ENCODE results near the gene SNRPA1.

The SNRPA1 gene

DNA sequence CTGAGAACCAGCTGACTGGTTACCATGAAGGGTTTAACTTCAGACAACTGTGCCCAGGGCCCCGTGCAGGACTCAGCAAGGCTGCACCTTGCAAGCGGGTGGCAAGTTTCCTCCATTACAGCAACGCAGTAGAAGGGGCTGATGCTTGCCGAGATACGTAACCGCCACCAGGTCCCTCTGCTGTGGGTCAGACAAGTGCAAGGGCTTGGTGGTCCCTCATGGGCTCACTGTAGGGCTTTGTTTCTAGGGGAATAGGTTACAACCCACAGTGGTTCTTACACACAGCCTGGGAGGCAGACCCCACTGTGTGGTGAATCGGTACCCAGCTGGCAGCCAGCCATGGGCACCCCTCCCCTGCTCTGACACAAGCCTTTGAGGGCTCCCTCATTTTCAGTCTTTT lies 15.5 kb upstream of the SNRPA1 start:
- TF ChIP-seq, protein P1, sequence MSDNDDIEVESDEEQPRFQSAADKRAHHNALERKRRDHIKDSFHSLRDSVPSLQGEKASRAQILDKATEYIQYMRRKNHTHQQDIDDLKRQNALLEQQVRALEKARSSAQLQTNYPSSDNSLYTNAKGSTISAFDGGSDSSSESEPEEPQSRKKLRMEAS (IDR thresholded peaks at IDR 0.05; ENCODE audit: low read depth, low read length): no peak
- no peak for TF ChIP-seq POLR2A (IDR thresholded peaks at IDR 0.05; ENCODE audit: extremely low read depth, insufficient read length)
- no peak for TF ChIP-seq MYC (IDR thresholded peaks at IDR 0.05; ENCODE audit: low read depth, low read length)
- TF ChIP-seq, protein P2, sequence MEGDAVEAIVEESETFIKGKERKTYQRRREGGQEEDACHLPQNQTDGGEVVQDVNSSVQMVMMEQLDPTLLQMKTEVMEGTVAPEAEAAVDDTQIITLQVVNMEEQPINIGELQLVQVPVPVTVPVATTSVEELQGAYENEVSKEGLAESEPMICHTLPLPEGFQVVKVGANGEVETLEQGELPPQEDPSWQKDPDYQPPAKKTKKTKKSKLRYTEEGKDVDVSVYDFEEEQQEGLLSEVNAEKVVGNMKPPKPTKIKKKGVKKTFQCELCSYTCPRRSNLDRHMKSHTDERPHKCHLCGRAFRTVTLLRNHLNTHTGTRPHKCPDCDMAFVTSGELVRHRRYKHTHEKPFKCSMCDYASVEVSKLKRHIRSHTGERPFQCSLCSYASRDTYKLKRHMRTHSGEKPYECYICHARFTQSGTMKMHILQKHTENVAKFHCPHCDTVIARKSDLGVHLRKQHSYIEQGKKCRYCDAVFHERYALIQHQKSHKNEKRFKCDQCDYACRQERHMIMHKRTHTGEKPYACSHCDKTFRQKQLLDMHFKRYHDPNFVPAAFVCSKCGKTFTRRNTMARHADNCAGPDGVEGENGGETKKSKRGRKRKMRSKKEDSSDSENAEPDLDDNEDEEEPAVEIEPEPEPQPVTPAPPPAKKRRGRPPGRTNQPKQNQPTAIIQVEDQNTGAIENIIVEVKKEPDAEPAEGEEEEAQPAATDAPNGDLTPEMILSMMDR (IDR thresholded peaks at IDR 0.05; ENCODE audit: low read depth, low read length): no peak
- no peak for DNase-seq (ENCODE audit: low read depth)
- no peak overlapping the region for H3K4me3 ChIP-seq (ENCODE audit: low read depth, low read length)

DNA sequence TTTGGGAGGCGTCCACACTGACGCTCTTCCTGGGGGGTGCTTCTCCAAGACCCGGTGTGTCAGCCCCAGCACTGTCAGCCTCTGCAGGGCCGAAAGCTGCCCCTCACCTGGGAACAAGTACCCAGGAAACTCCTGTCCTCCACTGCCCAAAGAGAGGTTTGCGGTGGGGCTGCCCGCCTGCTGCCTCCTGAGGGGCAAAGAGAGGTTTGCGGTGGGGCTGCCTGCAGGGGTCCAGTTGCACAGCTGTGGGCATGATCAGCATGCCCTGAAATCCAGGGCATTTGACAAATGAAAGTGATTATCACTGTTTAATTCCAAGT lies 15.1 kb upstream of the SNRPA1 start:
- H3K4me3 ChIP-seq (ENCODE audit: low read depth, low read length): no peak overlapping the region
- TF ChIP-seq MYC (IDR thresholded peaks at IDR 0.05; ENCODE audit: low read depth, low read length) (no peak), POLR2A (IDR thresholded peaks at IDR 0.05; ENCODE audit: extremely low read depth, insufficient read length) (no peak)
- TF ChIP-seq, protein P1 (IDR thresholded peaks at IDR 0.05; ENCODE audit: low read depth, low read length): no peak
- TF ChIP-seq, protein P2 (IDR thresholded peaks at IDR 0.05; ENCODE audit: low read depth, low read length): no peak

DNA sequence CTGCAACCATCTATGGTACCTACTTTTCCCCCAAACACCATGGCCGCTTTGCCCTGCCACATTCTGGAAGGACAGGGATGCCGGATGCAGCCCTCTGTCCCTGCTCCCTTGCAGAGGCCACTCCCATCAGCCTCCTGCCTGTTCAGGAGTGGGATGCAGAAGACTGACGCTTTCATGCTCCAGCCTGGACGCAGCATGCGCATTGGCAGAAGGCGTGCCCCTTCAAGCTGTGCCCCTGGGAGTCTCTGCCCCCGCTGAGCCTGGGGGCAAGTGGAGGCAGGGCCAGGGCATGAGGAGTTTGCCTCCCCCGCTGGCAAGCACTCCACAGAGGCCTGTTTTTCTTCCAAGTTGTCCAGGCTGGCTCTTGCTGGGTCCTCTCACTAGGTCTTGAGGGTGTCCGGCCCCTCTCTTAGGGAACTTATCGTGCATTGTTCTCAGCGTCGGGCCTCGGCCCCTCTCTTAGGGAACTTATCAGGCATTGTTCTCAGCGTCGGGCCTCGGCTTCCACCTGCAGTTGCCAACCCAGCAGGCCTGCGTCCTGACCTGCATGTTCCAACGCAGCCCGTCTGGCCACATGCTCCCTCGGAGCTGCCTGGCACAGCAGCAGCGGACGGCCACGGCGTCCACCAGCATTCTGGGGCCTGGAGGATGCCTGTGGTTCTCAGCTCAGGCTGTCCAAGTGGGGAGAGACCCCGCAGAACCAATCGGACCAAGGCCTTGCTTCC lies 14.6 kb upstream of the SNRPA1 start:
- TF ChIP-seq, protein P2 (IDR thresholded peaks at IDR 0.05; ENCODE audit: low read depth, low read length): no peak
- no peak for TF ChIP-seq MYC (IDR thresholded peaks at IDR 0.05; ENCODE audit: low read depth, low read length)
- TF ChIP-seq, protein P1 (IDR thresholded peaks at IDR 0.05; ENCODE audit: low read depth, low read length): no peak
- no peak for TF ChIP-seq POLR2A (IDR thresholded peaks at IDR 0.05; ENCODE audit: extremely low read depth, insufficient read length)
- DNase-seq (ENCODE audit: low read depth): no peak
- H3K4me3 ChIP-seq (ENCODE audit: low read depth, low read length): no peak overlapping the region

More for the DNA sequence above, 15.1 kb upstream of the SNRPA1 start:
- DNase-seq (ENCODE audit: low read depth): no peak

DNA sequence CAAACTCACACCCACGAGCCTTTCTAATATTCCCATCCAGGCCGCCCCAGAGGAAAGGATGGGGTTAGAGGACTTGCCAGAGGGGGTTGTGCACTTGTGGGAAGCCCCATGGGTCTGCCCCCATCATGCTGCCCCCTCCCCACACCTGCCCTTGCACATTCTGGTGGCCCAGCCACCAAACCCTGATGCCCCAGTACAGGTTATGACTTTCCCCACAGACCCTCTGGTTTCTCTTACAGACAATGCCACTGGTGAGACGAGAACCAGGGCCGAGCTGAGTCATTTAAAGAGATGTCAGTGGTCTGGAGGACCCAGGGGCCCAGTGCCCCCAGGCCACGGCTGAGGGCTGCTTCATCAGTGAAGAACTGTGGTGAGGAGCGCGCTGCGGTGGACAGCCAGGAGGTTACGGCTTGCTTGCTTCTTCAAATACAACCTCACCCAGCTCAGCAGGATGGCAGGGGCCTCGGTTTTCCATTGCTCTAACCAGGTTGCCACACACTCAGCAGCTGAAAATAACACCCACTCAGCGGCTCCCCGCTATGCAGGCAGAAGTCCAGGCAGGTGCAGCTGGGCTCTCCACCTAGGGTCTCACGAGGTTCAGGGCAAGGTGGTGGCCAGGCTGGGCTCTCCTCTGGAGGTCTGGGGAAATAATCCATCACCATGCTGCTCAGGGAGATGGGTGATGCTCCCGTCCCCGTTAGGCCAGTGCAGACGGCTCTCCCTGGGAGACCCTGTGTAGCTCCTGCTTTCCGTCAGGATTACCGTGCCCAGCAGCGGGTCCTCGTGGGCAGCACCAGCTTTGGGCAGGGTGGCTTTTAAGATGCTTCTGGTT lies 13.8 kb upstream of the SNRPA1 start:
- TF ChIP-seq, protein P2 (IDR thresholded peaks at IDR 0.05; ENCODE audit: low read depth, low read length): no peak
- TF ChIP-seq POLR2A (IDR thresholded peaks at IDR 0.05; ENCODE audit: extremely low read depth, insufficient read length) (no peak), MYC (IDR thresholded peaks at IDR 0.05; ENCODE audit: low read depth, low read length) (no peak)
- TF ChIP-seq, protein P1 (IDR thresholded peaks at IDR 0.05; ENCODE audit: low read depth, low read length): no peak
- H3K4me3 ChIP-seq (ENCODE audit: low read depth, low read length): no peak overlapping the region
- DNase-seq (ENCODE audit: low read depth): no peak

DNA sequence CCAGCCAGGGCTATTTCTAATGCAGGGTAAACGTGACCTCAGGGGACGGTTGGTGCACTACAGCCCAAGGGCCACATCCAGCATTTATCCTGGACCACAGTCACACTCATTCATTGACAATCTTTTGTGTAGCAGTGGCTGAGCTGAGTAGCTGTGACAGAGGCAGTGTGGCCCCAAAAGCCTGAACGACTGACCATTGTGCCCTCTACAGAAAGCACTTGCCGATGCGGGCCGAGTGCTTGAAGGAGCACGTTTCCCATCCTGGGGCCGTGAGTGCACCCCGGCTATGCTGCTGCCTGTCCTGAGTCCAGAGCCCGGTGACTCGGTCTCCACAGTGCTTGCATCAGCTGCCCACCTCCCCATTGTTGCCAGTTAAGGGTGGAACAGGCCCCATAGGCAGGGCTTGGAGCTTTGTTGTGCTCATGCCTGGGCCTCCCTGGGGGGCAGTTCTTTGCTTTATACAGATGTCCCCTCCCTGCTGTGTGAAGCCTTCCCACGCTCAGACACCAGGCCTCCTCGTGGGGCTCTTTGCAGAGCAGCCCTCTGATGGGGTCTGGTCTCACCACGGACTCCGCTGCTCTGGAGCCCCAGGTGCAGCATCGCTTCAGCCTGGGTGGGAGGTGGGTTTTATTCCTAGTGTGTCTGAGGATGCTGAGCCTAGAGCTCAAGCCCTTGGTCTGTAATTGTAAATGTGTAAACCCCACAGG lies 13.0 kb upstream of the SNRPA1 start:
- no peak overlapping the region for H3K4me3 ChIP-seq (ENCODE audit: low read depth, low read length)
- no peak for DNase-seq (ENCODE audit: low read depth)
- TF ChIP-seq, protein P2 (IDR thresholded peaks at IDR 0.05; ENCODE audit: low read depth, low read length): no peak
- TF ChIP-seq, protein P1 (IDR thresholded peaks at IDR 0.05; ENCODE audit: low read depth, low read length): no peak
